PC-9 (cell line): ENCODE results near the gene APOBEC2.

Experiments
- CTCF ChIP-seq: fragments of 200-600 bp; sonication (generic); conservative IDR thresholded peaks from 2 replicates; pipeline ENCODE4 v1.6.1; 2017; ENCODE audit warnings: mixed run types, antibody characterized with exemption, mild to moderate bottlenecking, moderate library complexity
- EZH2 ChIP-seq: fragments of 200-600 bp; sonication (generic); IDR thresholded peaks from 2 replicates; pipeline ENCODE4 v1.8.0; 2017; ENCODE audit warnings: antibody characterized with exemption, low read depth

GRCh38 chr6:41058783-41059181 lies 5.8 kb downstream of the APOBEC2 start:
- no peak for TF ChIP-seq CTCF
- TF ChIP-seq EZH2, result no peak
